Spinal cord (tissue), 10 donors: ENCODE results near the gene LYST. TPM values are rescaled to one million over a fixed set of nuclear protein-coding genes. Genes with fewer than 3 reads are reported as not detected.
A peak's percentile ranks its signal among the peaks of the same experiment; 100 is the strongest.

ENCODE experiments used
- DNase-seq, 6 donors: peaks; one replicate each; pipeline versions ENCODE4 v3.0.0 to v3.0.0-alpha.2; 2013 to 2015; ENCODE audit warnings: low spot score in 6 of 6, low read depth in 4 of 6
- H3K27ac ChIP-seq: one replicate; pipeline ENCODE4 v1.5.1; 2013; ENCODE audit warnings: low read depth, low read length, control low read depth
- H3K27me3 ChIP-seq: one replicate; pipeline ENCODE4 v1.6.1; 2013; ENCODE audit warnings: low read length; ENCODE audit not compliant: control insufficient read depth, insufficient read depth
- H3K36me3 ChIP-seq: one replicate; pipeline ENCODE4 v1.6.1; 2013; ENCODE audit warnings: low read length; ENCODE audit not compliant: control insufficient read depth, insufficient read depth
- H3K4me1 ChIP-seq: one replicate; pipeline ENCODE4 v1.6.1; 2013; ENCODE audit warnings: low read length; ENCODE audit not compliant: control insufficient read depth, insufficient read depth
- H3K4me3 ChIP-seq: one replicate; pipeline ENCODE4 v1.5.1; 2013; ENCODE audit warnings: low read depth, low read length, control low read depth
- H3K9me3 ChIP-seq: one replicate; pipeline ENCODE4 v1.6.1; 2013; ENCODE audit warnings: low read length; ENCODE audit not compliant: control insufficient read depth, insufficient read depth
- WGBS: methylation state at CpG from one replicate; pipeline ENCODE4 v1.1.5; 2013; ENCODE audit warnings: missing lambda C conversion rate; ENCODE audit not compliant: insufficient coverage; 5-methylcytosine and 5-hydroxymethylcytosine counted together
- polyA plus RNA-seq, 2 donors: library from polyadenylated mRNA; unstranded; fragments of 120-200 nt; gene quantifications; one replicate each; pipeline ENCODE4 v1.2.1, GENCODE V29; 2013; ENCODE audit not compliant: insufficient read length in 2 of 2
- total RNA-seq, 2 donors: library from RNA; depleted of rRNA in 1 of 2; stranded (reverse); fragments of 120-200 nt in 1 of 2; fragments of >200 nt in 1 of 2; gene quantifications; one replicate each; pipeline versions ENCODE4 v1.2.3 to v1.2.4, GENCODE V29; 2013 to 2014
- donor health status: healthy.

The LYST gene
- total and polyA plus RNA-seq, 4 donors: 10.9 to 76.3 (median 26.8) TPM

- WGBS: 97% methylated on average over 7 of the region's 8 CpGs
- Histone ChIP-seq H3K27ac (no peak overlapping the region), H3K27me3 (no peaks in the 10 kb centered on the region), H3K4me3 (no peak overlapping the region), H3K4me1 (no peaks in the 10 kb centered on the region), H3K9me3 (no peaks in the 10 kb centered on the region), H3K36me3 (no peaks in the 10 kb centered on the region)
- no peak for DNase-seq
Measured at GRCh38 chr1:235670157-235670776, 196.4 kb downstream of the LYST start.

GRCh38 chr1:235669277-235669676 is 197.4 kb downstream of the LYST start:
- Histone ChIP-seq H3K4me3 (no peak overlapping the region), H3K4me1 (no peaks in the 10 kb centered on the region), H3K36me3 (no peaks in the 10 kb centered on the region), H3K27ac (no peak overlapping the region), H3K27me3 (no peaks in the 10 kb centered on the region), H3K9me3 (no peaks in the 10 kb centered on the region)
- DNase-seq: no peak
- WGBS: 100% methylated on average over 3 of the region's 3 CpGs

GRCh38 chr1:235663628-235664027 is 203.1 kb downstream of the LYST start:
- Histone ChIP-seq H3K9me3 (no peaks in the 10 kb centered on the region), H3K36me3 (no peaks in the 10 kb centered on the region), H3K27me3 (no peaks in the 10 kb centered on the region), H3K27ac (no peak overlapping the region), H3K4me3 (no peak overlapping the region), H3K4me1 (no peaks in the 10 kb centered on the region)
- no CpG with 5 or more reads among the region's 4 CpGs for WGBS
- DNase-seq: no peak

GRCh38 chr1:235661568-235661967 is 205.1 kb downstream of the LYST start:
- no peaks in the 10 kb centered on the region for H3K4me1 ChIP-seq
- peak in 1 of 6 donors; percentile 86 for DNase-seq
- no peaks in the 10 kb centered on the region for H3K36me3 ChIP-seq

GRCh38 chr1:235659186-235659771 is 207.4 kb downstream of the LYST start:
- Histone ChIP-seq H3K27ac (no peak overlapping the region), H3K9me3 (no peaks in the 10 kb centered on the region), H3K27me3 (no peaks in the 10 kb centered on the region), H3K4me1 (no peaks in the 10 kb centered on the region), H3K4me3 (no peak overlapping the region), H3K36me3 (no peaks in the 10 kb centered on the region)
- no peak for DNase-seq
- 86% methylated on average over 7 of the region's 14 CpGs for WGBS

More at GRCh38 chr1:235661568-235661967, 205.1 kb downstream of the LYST start:
- no CpG with 5 or more reads among the region's 2 CpGs for WGBS
- Histone ChIP-seq H3K27ac (no peak overlapping the region), H3K27me3 (no peaks in the 10 kb centered on the region), H3K9me3 (no peaks in the 10 kb centered on the region), H3K4me3 (no peak overlapping the region)

- WGBS: 67% methylated on average over 1 of the region's 5 CpGs
Measured at GRCh38 chr1:235657747-235658526, 208.8 kb downstream of the LYST start.

GRCh38 chr1:235657269-235657668 is 209.4 kb downstream of the LYST start:
- DNase-seq: no peak
- Histone ChIP-seq H3K4me1 (no peaks in the 10 kb centered on the region), H3K36me3 (no peaks in the 10 kb centered on the region), H3K27ac (no peak overlapping the region), H3K4me3 (no peak overlapping the region), H3K27me3 (peaks cover 3% of the 10 kb centered on the region), H3K9me3 (no peaks in the 10 kb centered on the region)
- 91% methylated on average over 3 of the region's 5 CpGs for WGBS

More at GRCh38 chr1:235657747-235658526, 208.8 kb downstream of the LYST start:
- DNase-seq: no peak
- Histone ChIP-seq H3K27me3 (no peaks in the 10 kb centered on the region), H3K36me3 (no peaks in the 10 kb centered on the region), H3K9me3 (no peaks in the 10 kb centered on the region), H3K27ac (no peak overlapping the region), H3K4me1 (no peaks in the 10 kb centered on the region), H3K4me3 (no peak overlapping the region)

- Histone ChIP-seq H3K4me1 (peaks cover 26% of the 10 kb centered on the region), H3K9me3 (no peaks in the 10 kb centered on the region), H3K36me3 (no peaks in the 10 kb centered on the region), H3K27ac (no peak overlapping the region), H3K27me3 (peaks cover 9% of the 10 kb centered on the region), H3K4me3 (no peak overlapping the region)
- WGBS: 95% methylated on average over 9 of the region's 11 CpGs
- no peak for DNase-seq
Measured at GRCh38 chr1:235652364-235652763, 214.3 kb downstream of the LYST start.

GRCh38 chr1:235651170-235651806 is 215.4 kb downstream of the LYST start:
- peak overlapping the region; percentile 46 for H3K4me3 ChIP-seq
- WGBS: 53% methylated on average over 3 of the region's 10 CpGs
- peaks cover 29% of the 10 kb centered on the region for H3K4me1 ChIP-seq
- peaks cover 9% of the 10 kb centered on the region for H3K27me3 ChIP-seq
- DNase-seq: peak in 1 of 6 donors; percentile 19
- peak overlapping the region; percentile 52 for H3K27ac ChIP-seq
- no peaks in the 10 kb centered on the region for H3K36me3 ChIP-seq
- H3K9me3 ChIP-seq: no peaks in the 10 kb centered on the region
